ENCODE data around the gene SLC50A1. TPM values are rescaled to one million over a fixed set of nuclear protein-coding genes. Genes with fewer than 3 reads are reported as not detected.
A peak's percentile ranks its signal among the peaks of the same experiment; 100 is the strongest.

SLC50A1 gene
- total RNA-seq, 1 donor from 2014 or later = 54.7 TPM

DNA sequence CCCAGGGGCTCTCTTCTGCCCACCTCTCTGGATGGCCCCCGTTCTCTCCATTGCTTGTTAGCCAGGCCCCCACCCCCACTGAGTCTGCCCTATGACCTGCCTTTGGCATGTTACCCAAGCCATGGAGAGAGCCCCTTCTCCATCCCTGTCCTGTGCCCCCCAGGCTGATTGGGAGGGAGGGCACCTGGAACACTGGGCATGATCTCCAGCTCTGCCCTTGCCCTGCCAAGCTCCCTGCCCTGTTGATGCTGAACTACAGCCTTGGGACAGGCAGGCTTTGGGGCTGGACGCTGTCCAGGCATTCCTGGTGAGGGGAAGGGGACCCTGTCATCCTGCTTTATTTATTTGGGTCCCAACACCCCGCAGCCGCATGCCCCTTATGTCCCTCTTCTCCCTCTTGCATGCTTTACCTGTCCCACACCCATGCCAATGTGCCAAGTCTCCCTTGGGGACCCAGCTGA lies 48.7 kb downstream of the SLC50A1 start:
- DNase-seq (ENCODE audit: low spot score) = no peak

DNA sequence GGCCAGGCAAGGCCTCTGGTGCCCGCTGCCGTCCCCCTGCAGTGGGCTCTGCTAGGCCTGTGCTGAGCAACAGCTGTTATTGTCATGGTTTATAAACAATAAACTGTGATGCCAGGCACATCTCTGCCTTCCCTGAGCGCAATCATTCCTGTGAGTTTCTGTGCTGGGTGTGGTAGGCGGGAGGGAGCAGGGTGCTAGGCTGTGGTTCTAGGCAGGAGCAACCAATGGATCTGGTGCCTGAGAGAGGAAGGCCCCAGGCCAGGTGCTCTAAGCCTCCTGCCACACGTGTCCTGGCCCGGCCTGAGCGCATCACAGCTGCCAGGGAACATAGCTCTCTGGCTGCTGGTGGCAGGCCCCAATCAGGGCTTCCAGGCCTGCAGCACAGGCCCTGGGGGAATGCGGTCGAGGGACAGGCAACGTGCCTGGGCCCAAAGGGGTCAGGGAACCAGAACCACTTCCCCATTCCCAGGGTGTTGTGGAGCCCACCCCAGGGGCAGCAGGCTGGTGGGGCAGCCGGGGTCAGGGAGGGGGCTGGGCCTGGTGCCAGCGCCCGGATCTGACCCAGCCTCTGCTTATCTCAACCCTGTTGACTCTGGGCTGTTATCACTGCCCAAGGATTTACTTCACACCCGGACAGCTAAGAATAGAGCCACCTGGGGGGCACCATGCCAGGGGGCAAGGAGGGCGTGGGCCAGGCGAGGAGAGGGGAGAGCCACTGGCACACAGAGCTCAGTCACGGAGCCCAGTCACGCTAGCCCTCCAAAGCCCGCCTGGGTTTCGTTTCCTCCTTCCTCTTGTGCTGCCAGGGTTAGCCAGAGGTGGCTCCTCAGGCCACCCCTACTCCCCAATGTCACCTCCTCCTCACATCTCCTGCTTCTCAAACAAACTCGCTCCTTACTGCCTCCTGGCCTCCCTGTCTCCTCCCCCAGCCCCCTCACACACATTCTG lies 49.5 kb downstream of the SLC50A1 start:
- no peak for DNase-seq (ENCODE audit: low spot score)

DNA sequence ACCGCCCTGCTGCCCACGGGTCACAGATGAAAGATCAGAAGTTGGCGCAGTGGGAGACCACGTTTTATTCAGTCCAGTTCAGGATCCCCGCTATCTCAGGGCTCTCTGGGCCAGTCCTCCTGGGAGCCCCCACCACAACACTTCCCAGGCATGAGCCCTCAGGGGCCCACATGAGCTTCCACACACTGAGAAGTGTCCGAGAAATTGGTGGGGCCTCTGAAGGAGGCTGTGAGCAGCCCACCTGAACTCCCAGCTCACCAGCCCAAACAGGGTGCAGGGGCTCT lies 50.1 kb downstream of the SLC50A1 start:
- no peak for DNase-seq (ENCODE audit: low spot score)

GRCh38 chr1:155186067-155186793 lies 50.6 kb downstream of the SLC50A1 start:
- DNase-seq (ENCODE audit: low spot score) = peak; percentile 43

DNA sequence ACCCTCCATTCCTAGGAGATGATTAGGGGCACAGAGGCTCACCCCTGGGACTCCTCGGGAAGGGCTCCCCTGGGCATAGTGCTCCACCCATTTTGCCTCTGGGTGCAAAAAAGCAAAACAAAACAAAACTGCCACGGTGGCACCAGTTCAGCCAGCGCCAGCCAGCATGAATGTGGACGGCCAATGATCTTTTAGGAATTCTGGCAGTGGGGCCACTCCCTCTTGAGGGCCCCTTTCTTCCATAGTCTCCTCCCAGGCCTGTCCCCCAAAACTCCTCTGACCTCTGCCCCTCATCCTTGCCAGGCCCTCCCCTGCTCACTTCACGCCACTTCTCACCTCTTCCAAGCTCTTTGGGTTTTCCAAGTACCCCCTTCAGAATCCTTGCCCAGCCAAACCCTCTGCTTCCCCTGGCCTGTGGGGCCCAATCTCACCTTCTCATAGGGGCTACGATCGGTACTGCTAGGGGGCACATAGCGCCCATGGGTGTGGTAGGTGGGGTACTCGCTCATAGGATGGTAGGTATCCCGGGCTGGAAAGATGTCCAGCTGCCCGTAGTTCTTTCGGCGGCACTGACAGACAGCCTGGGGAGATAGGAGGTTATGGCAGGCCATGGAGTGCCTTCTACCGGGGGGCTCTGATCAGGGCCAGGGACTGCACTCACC lies 51.3 kb downstream of the SLC50A1 start:
- DNase-seq (ENCODE audit: low spot score) = no peak

GRCh38 chr1:155187456-155187891 lies 51.8 kb downstream of the SLC50A1 start:
- DNase-seq (ENCODE audit: low spot score) = no peak

GRCh38 chr1:155188268-155188667 lies 52.6 kb downstream of the SLC50A1 start:
- no peak for DNase-seq (ENCODE audit: low spot score)

Other genes starting within 250 kb of the SLC50A1 start
- gene PMVK, start 199.1 kb upstream of the SLC50A1 start, total RNA-seq = 33.0 TPM
- 208 TPM for gene PBXIP1, start 179.8 kb upstream of the SLC50A1 start, total RNA-seq
- 54.5 TPM for gene PYGO2, start 174.1 kb upstream of the SLC50A1 start, total RNA-seq
- gene SHC1, start 165.1 kb upstream of the SLC50A1 start, total RNA-seq = 123 TPM
- 27.1 TPM for gene CKS1B, start 161.2 kb upstream of the SLC50A1 start, total RNA-seq
- gene FLAD1, start 152.5 kb upstream of the SLC50A1 start, total RNA-seq = 37.9 TPM
- not detected for gene LENEP, start 142.3 kb upstream of the SLC50A1 start, total RNA-seq
- 122 TPM for gene ZBTB7B, start 133.1 kb upstream of the SLC50A1 start, total RNA-seq
- gene DCST2, start 102.1 kb upstream of the SLC50A1 start, total RNA-seq = 1.0 TPM
- not detected for gene DCST1, start 102.0 kb upstream of the SLC50A1 start, total RNA-seq
- gene ADAM15, start 84.5 kb upstream of the SLC50A1 start, total RNA-seq = 146 TPM
- gene EFNA4, start 72.1 kb upstream of the SLC50A1 start, total RNA-seq = 12.8 TPM
- 2.7 TPM for gene EFNA3, start 57.0 kb upstream of the SLC50A1 start, total RNA-seq
- 100.0 TPM for gene EFNA1, start 8.0 kb upstream of the SLC50A1 start, total RNA-seq
- 130 TPM for gene DPM3, start 4.7 kb downstream of the SLC50A1 start, total RNA-seq
- gene KRTCAP2, start 37.5 kb downstream of the SLC50A1 start, total RNA-seq = 158 TPM
- 0.83 TPM for gene TRIM46, start 38.0 kb downstream of the SLC50A1 start, total RNA-seq
- gene THBS3, start 72.0 kb downstream of the SLC50A1 start, total RNA-seq = 43.1 TPM
- 31.3 TPM for gene MTX1, start 72.8 kb downstream of the SLC50A1 start, total RNA-seq
- 49.0 TPM for gene ENTREP3, start 119.6 kb downstream of the SLC50A1 start, total RNA-seq
- 68.6 TPM for gene SCAMP3, start 126.5 kb downstream of the SLC50A1 start, total RNA-seq
- 73.7 TPM for gene CLK2, start 137.7 kb downstream of the SLC50A1 start, total RNA-seq
- gene HCN3, start 141.6 kb downstream of the SLC50A1 start, total RNA-seq = 8.7 TPM
- 1.7 TPM for gene PKLR, start 165.6 kb downstream of the SLC50A1 start, total RNA-seq
- gene FDPS, start 173.0 kb downstream of the SLC50A1 start, total RNA-seq = 269 TPM
- 58.8 TPM for gene RUSC1, start 185.0 kb downstream of the SLC50A1 start, total RNA-seq

Measured in mucosa of gallbladder (tissue), 1 donor.